ENCODE results near the gene PLOD1. TPM values are rescaled to one million over a fixed set of nuclear protein-coding genes. Genes with fewer than 3 reads are reported as not detected.
"Not testable (repeated sequence)": the region's sequence is repeated elsewhere in the genome, so short reads cannot be mapped to it uniquely, and the experiment has no call there.

Gene PLOD1
- total RNA-seq, 1 donor: 35.5 TPM

DNA sequence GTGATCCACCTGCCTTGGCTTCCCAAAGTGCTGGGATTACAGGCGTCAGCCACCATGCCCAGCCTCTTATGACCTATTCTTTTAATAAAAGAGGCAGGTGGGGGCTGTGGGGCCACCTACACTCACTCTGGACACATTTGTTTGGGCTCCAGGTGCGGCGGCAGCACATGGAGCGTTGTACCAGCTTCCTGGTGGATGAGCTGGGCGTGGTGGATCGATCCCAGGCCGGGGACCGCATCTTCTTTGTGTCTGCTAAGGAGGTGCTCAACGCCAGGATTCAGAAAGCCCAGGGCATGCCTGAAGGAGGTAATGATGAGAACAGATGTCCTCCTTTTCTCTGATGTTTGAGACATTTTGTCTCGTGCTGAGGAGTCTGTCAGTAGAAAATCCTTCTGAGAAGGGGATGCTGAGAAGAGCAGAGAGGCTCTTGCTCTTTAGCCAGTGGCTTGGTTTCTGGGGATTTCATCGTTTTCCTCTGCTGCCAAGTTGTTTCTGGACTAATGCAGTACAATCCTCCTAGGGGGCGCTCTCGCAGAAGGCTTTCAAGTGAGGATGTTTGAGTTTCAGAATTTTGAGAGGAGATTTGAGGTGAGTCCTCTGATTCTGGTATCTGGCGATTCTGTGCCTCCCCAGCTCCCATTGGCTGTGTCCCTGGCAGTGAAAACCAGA is 66.9 kb downstream of the PLOD1 start:
- DNase-seq (ENCODE audit: low read depth in 2 of 3, low spot score in 2 of 3): peak in 2 of 3 donors; percentile 31 to 48

DNA sequence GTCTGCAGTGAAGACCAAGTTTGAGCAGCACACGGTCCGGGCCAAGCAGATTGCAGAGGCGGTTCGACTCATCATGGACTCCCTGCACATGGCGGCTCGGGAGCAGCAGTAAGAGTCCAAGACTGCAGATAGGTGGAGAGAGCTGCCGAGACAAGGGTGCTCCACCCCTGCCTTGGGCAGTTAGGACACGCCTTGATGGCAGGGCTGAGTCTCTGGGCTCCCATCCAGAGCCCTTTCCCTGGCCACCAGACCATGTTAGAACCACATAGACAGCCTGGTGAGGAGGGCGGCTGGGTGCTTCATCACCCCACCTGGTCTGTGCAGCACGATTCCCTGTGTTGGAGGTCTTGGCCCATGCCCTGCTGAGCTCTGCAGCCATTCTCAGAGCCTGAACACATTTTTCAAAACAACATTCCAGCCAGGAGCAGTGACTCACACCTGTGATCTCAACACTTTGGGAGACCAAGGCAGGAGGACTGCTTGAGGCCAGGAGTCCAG is 67.5 kb downstream of the PLOD1 start:
- no peak for DNase-seq (ENCODE audit: low read depth in 2 of 3, low spot score in 2 of 3)

- no peak for DNase-seq (ENCODE audit: low read depth in 2 of 3, low spot score in 2 of 3)
These were observed 69.2 kb downstream of the PLOD1 start for GRCh38 chr1:12003762-12004161.

DNA sequence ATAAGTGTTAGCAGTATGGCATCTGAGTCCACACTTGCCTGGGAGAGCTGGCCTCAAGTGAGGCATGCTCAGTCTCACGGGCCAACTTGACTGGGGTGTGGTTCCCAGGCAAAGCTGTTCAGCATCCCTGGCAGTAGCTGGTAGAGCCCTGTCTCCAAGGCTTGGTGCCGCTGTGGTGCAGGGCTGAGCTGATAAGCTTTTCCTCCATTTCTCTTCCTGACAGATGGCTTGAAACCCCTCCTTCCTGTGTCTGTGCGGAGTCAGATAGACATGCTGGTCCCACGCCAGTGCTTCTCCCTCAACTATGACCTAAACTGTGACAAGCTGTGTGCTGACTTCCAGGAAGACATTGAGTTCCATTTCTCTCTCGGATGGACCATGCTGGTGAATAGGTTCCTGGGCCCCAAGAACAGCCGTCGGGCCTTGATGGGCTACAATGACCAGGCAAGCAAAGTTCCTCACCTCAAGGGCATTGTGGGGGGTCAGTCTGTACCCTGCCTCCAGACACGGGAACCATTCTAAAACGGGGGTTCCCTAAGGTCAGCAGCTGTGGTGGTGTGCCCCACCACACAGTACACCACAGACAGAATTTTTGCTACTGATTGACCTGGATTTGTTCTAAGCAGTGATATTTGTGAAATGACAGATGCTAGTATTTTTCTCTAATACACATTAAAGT is 71.1 kb downstream of the PLOD1 start:
- DNase-seq (ENCODE audit: low read depth in 2 of 3, low spot score in 2 of 3): peak in 2 of 3 donors; percentile 27 to 28

GRCh38 chr1:12006167-12006921 is 71.8 kb downstream of the PLOD1 start:
- no peak for DNase-seq (ENCODE audit: low read depth in 2 of 3, low spot score in 2 of 3)

DNA sequence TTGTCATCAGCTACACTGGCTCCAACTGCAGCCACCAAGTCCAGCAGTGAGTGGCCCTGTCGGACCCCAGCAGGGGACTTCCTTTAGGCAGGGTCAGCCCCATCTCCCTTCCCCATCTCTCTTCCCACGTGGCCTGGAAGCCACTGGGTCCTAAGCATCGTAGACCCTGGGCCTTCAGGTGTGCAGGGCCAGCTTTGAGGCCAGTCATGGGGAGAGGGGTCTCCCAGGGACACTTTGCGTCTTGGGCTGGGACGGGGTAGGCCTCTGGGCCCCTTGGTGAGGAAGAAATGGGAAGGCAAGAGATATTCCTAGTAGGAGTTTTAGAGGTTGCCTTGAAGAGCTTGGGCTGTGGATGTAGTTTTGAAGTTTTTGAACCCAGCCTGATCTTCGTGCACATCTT is 72.7 kb downstream of the PLOD1 start:
- no peak for DNase-seq (ENCODE audit: low read depth in 2 of 3, low spot score in 2 of 3)

DNA sequence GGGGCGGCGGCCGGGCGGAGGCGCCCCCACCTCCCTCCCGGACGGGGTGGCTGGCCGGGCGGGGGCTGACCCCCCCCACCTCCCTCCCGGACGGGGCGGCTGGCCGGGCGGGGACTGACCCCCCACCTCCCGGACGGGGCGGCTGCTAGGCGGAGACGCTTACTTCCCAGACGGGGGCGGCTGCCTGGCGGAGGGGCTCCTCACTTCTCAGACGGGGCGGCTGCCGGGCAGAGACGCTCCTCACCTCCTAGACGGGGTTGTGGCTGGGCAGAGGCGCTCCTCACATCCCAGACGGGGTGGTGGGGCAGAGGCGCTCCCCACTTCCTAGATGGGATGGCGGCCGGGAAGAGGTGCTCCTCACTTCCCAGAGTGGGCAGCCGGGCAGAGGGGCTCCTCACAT is 73.8 kb downstream of the PLOD1 start:
- DNase-seq (ENCODE audit: low read depth in 2 of 3, low spot score in 2 of 3): not testable (repeated sequence)

- DNase-seq (ENCODE audit: low read depth in 2 of 3, low spot score in 2 of 3): no peak
These were observed 74.9 kb downstream of the PLOD1 start for GRCh38 chr1:12009318-12009947.

- no peak for DNase-seq (ENCODE audit: low read depth in 2 of 3, low spot score in 2 of 3)
These were observed 76.4 kb downstream of the PLOD1 start for GRCh38 chr1:12010746-12011570.

DNA sequence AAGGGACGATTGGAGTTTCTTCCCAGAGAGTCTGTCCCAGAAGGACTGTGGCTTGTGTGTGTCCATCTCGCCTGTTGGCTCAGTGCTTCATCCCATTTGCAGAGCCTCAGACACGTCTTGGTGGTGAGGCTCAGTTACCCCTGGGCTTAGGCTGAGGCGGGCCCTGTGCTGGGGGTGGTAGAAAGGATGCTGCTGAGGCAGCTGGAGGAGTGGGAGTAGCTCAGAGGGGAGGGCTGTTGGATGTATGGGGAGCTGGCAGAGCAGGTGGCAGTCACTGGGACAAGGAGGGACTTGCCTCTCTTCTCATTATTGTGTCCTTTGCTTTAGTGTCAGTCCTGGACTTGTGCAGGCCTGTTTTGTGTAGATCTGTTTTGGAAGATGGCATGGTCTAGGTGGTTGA is 77.5 kb downstream of the PLOD1 start:
- DNase-seq (ENCODE audit: low read depth in 2 of 3, low spot score in 2 of 3): no peak

DNA sequence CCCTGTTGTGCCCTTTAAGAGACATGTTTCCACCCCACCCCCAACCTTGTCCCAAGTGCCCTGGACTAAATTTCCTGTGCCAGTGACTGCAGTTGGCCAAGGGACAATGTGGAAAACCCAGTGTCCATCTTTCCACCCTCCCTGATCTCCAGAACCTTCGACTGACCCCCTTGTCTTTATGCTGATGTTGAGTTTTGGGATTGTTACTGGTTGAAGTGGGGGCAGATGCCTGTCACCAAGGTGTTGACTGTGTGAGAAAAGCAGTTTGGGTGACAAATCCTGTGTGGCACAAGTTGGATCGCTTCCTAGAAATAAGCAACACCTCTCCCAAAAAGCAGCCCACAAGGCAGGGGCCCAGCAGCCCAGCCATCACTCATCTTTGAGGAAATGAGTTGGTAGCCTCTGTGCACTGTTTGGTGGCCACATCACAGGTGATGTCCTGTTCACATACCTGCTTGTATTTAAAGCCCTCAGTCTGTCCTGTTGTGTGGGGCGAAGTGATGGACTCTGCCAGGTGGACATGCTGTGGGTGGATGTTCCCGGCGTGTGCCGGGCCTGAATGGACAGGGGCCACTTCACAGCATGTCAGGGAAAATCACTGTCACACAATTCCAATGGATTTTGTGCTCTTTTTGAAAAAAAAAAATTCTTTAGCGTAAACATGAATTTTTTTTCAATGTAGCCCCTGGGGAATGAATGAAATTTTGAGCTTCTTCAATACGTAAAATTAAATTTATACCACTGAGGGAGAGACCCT is 78.2 kb downstream of the PLOD1 start:
- no peak for DNase-seq (ENCODE audit: low read depth in 2 of 3, low spot score in 2 of 3)

DNA sequence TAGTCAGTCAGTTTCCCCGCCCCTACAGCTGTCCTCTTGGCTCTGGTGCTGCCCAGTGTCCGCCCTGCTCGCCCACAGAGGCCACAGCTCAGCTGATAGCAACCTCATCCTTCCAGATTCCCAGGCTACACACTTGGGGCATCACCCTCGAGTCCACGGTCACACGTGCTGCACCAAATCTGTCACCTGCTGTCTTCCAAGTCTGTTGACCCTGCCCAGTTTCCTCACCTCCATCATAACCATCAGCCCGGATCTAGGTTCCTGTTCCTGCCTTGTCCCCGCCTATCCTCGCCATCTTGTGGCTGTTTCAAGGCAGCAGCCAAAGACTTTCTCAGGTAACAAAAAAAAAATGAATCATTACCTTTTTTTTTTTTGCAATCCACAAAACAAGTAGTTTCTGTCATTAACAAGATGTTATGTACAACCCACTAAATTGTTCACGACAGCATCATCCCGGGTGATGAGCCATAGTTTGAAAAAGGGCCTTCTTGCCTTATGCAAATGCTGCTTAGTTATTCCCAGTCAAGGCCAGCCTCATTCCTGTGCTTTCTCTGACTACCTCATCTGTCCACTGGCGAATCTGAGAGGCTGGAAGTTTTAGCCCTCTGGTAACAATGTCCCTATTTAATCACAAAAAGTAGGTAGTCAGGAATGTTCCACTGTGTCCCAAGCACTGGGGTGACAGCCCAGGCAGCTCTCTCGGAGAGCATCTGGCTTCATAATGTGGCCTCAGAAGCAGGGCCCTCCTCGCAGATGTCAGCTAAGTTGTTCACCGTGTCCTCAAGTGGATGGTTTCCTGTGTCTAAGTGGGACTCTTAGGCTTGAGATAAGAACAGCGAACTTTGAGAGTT is 79.8 kb downstream of the PLOD1 start:
- no peak for DNase-seq (ENCODE audit: low read depth in 2 of 3, low spot score in 2 of 3)

GRCh38 chr1:12015001-12015491 is 80.5 kb downstream of the PLOD1 start:
- no peak for DNase-seq (ENCODE audit: low read depth in 2 of 3, low spot score in 2 of 3)

DNA sequence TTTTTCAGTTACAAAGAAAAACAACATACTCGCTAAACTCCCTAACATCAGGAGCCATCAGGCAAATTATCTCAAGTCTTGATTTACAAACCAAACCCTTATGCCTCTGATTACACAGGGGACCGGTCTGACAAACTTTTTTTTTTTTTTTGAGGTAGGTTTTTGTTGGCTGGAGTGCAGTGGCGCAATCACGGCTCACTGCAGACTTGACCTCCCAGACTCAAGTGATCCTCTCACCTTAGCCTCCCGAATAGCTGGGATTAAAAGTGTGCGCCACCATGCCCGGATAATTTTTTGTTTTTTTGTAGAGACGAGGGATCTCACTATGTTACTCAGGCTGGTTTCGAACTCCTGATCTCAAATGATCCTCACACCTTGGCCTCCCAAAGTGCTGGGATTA is 81.0 kb downstream of the PLOD1 start:
- no peak for DNase-seq (ENCODE audit: low read depth in 2 of 3, low spot score in 2 of 3)

DNA sequence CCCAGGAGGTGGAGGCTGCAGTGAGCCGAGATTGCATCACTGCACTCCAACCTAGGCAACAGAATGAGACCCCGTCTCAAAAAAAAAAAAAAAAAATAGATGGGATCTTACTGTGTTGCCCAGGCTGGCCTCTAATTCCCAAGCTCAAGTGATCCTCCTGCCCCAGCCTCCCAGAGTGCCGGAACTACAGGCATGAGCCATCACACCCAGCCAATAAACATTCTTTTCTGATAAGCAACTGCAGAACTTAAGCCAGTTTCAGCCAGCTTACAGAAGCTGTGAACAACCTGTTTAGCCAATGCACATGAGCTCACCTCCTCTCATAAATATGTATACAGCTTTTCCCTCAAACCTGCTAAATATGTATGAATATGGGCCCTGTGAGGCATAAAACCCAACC is 81.7 kb downstream of the PLOD1 start:
- no peak for DNase-seq (ENCODE audit: low read depth in 2 of 3, low spot score in 2 of 3)

DNA sequence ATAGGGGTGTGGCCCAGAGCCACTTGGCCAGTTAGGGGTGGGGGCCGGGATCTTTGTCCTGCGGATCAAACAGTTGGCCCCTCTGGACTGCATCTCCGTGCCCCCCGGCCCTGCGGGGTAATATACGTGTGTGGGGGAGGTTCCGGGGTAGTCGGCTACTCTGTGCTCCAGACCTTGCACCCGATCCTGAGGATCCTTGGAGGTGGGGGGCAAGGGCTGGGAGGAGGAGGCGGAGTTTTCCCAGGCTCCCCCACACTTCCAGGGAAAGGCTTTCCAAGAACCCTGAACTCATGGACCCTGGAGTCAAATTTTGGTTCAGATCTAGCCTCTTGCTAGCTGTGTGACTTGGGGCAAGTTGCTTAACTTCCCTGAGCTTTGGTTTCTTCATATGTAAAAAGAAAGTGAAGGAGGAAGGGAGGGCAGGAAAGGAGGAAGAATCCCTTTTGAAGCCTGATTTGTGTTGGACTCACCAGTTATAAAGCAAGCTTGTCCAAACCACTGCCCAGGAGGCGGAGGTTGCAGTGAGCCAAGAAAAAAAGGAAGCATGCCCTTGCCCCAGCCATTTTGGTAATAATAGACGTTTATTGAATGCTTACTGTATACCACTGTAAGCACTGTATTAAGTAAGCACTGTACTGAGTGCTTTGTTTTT is 85.5 kb downstream of the PLOD1 start:
- no peak for DNase-seq (ENCODE audit: low read depth in 2 of 3, low spot score in 2 of 3)

DNA sequence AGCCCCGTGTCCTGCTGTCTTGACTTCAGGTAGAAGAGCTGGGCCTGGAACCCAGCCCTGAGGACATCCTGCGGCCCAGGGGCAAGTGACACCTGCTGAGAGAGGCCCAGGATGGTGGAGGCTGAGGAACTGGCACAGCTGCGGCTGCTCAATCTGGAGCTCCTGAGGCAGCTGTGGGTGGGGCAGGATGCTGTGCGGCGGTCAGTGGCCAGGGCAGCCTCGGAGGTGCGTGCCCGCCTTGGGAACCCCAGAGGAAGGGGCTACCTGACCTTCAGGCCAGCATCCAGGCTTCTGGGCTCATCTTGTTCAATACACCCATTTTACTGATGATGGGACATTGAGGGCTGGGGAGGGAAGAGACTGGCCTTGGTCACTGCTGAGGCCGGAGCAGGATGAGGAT is 87.1 kb downstream of the PLOD1 start:
- DNase-seq (ENCODE audit: low read depth in 2 of 3, low spot score in 2 of 3): no peak

GRCh38 chr1:12022036-12022435 is 87.5 kb downstream of the PLOD1 start:
- DNase-seq (ENCODE audit: low read depth in 2 of 3, low spot score in 2 of 3): no peak
